DMS79 treated with DMSO at 0.1 percent for 48 hours (cell line): ENCODE results near the gene SUB1.
"Not testable (repeated sequence)": the region's sequence is repeated elsewhere in the genome, so short reads cannot be mapped to it uniquely, and the experiment has no call there.

Experiments used
- DNase-seq: peaks from one replicate; lab custom pipeline; 2025; lab: John Stamatoyannopoulos, UW

Gene SUB1

GRCh38 chr5:32565145-32565544 is 20.2 kb upstream of the SUB1 start:
- DNase-seq = no peak

GRCh38 chr5:32566319-32567111 is 18.8 kb upstream of the SUB1 start:
- no peak for DNase-seq

GRCh38 chr5:32571128-32571527 is 14.2 kb upstream of the SUB1 start:
- DNase-seq = no peak

- DNase-seq = no peak
Observed at GRCh38 chr5:32572778-32573480, 12.4 kb upstream of the SUB1 start.

- DNase-seq = not testable (repeated sequence)
Observed at GRCh38 chr5:32573481-32573854, 11.9 kb upstream of the SUB1 start.

GRCh38 chr5:32574540-32575175 is 10.7 kb upstream of the SUB1 start:
- no peak for DNase-seq

GRCh38 chr5:32578363-32578762 is 7.0 kb upstream of the SUB1 start:
- DNase-seq = no peak

GRCh38 chr5:32578764-32579163 is 6.6 kb upstream of the SUB1 start:
- no peak for DNase-seq

GRCh38 chr5:32581010-32581785 is 4.2 kb upstream of the SUB1 start:
- no peak for DNase-seq

GRCh38 chr5:32583582-32584232 is 1.6 kb upstream of the SUB1 start:
- no peak for DNase-seq

- no peak for DNase-seq
Observed at GRCh38 chr5:32584646-32585045, 711 bp upstream of the SUB1 start.

GRCh38 chr5:32585122-32585445 is 273 bp upstream of the SUB1 start:
- no peak for DNase-seq

- DNase-seq = no peak
Observed at GRCh38 chr5:32586276-32586599, 881 bp downstream of the SUB1 start.

GRCh38 chr5:32587067-32587551 is 1.8 kb downstream of the SUB1 start:
- DNase-seq = no peak

- no peak for DNase-seq
Observed at GRCh38 chr5:32589416-32589815, 4.1 kb downstream of the SUB1 start.

GRCh38 chr5:32589942-32590869 is 4.8 kb downstream of the SUB1 start:
- DNase-seq = peak; percentile 25

- DNase-seq = no peak
Observed at GRCh38 chr5:32595118-32595517, 9.8 kb downstream of the SUB1 start.

GRCh38 chr5:32597041-32597629 is 11.8 kb downstream of the SUB1 start:
- no peak for DNase-seq

GRCh38 chr5:32598260-32598937 is 13.0 kb downstream of the SUB1 start:
- DNase-seq = no peak

- no peak for DNase-seq
Observed at GRCh38 chr5:32598997-32599549, 13.7 kb downstream of the SUB1 start.
